ENCODE measurements around the gene PLGRKT. TPM values are rescaled to one million over a fixed set of nuclear protein-coding genes. Genes with fewer than 3 reads are reported as not detected.
"Not testable (repeated sequence)": the region's sequence is repeated elsewhere in the genome, so short reads cannot be mapped to it uniquely, and the experiment has no call there.

Gene PLGRKT
- total RNA-seq, 1 donor from 2014 or later = 54.4 TPM

- Mint-ChIP-seq H3K27ac (no peak overlapping the region), H3K4me1 (peaks cover 8% of the 10 kb centered on the region), H3K27me3 (no peaks in the 10 kb centered on the region), H3K4me3 (no peak overlapping the region), H3K36me3 (ENCODE audit: low read depth) (peaks cover 16% of the 10 kb centered on the region), H3K9me3 (no peaks in the 10 kb centered on the region)
- intact Hi-C loops (cut with micrococcal nuclease) = no loop called here
- DNase-seq = no peak
Observed at GRCh38 chr9:5326187-5326586, 111.5 kb downstream of the PLGRKT start.

GRCh38 chr9:5321601-5322000, 116.1 kb downstream of the PLGRKT start:
- H3K9me3 Mint-ChIP-seq; DNase-seq; intact Hi-C loops (cut with micrococcal nuclease); H3K27me3 Mint-ChIP-seq; H3K4me3 Mint-ChIP-seq; H3K36me3 Mint-ChIP-seq (ENCODE audit: low read depth); H3K4me1 Mint-ChIP-seq; H3K27ac Mint-ChIP-seq: not testable (repeated sequence)

- intact Hi-C loops (cut with micrococcal nuclease) = no loop called here
- Mint-ChIP-seq H3K27ac (no peak overlapping the region), H3K36me3 (ENCODE audit: low read depth) (peaks cover 6% of the 10 kb centered on the region)
Observed at GRCh38 chr9:5321058-5321457, 116.7 kb downstream of the PLGRKT start.

GRCh38 chr9:5316406-5316805, 121.3 kb downstream of the PLGRKT start:
- intact Hi-C loops (cut with micrococcal nuclease); H3K4me1 Mint-ChIP-seq; H3K4me3 Mint-ChIP-seq; DNase-seq; H3K27me3 Mint-ChIP-seq: not testable (repeated sequence)
- H3K9me3 Mint-ChIP-seq = peaks cover 22% of the 10 kb centered on the region
- peaks cover 14% of the 10 kb centered on the region for H3K36me3 Mint-ChIP-seq (ENCODE audit: low read depth)
- H3K27ac Mint-ChIP-seq = peak overlapping the region; percentile 41

More at GRCh38 chr9:5321058-5321457, 116.7 kb downstream of the PLGRKT start:
- Mint-ChIP-seq H3K4me3 (no peak overlapping the region), H3K27me3 (no peaks in the 10 kb centered on the region), H3K9me3 (peaks cover 14% of the 10 kb centered on the region), H3K4me1 (no peaks in the 10 kb centered on the region)
- DNase-seq = no peak

GRCh38 chr9:5315187-5315923, 122.4 kb downstream of the PLGRKT start:
- Mint-ChIP-seq H3K27me3 (peaks cover 3% of the 10 kb centered on the region), H3K36me3 (ENCODE audit: low read depth) (peaks cover 14% of the 10 kb centered on the region), H3K4me3 (no peak overlapping the region), H3K4me1 (no peaks in the 10 kb centered on the region), H3K9me3 (peaks cover 22% of the 10 kb centered on the region), H3K27ac (no peak overlapping the region)
- DNase-seq = no peak
- intact Hi-C loops (cut with micrococcal nuclease) = no loop called here

GRCh38 chr9:5310851-5311250, 126.9 kb downstream of the PLGRKT start:
- intact Hi-C loops (cut with micrococcal nuclease) = no loop called here
- H3K4me1 Mint-ChIP-seq = peaks cover 3% of the 10 kb centered on the region

More at GRCh38 chr9:5310851-5311250, 126.9 kb downstream of the PLGRKT start:
- no peak for DNase-seq
- Mint-ChIP-seq H3K9me3 (peaks cover 7% of the 10 kb centered on the region), H3K27ac (no peak overlapping the region), H3K36me3 (ENCODE audit: low read depth) (peaks cover 8% of the 10 kb centered on the region), H3K27me3 (peaks cover 3% of the 10 kb centered on the region), H3K4me3 (no peak overlapping the region)

Other genes starting within 250 kb of the PLGRKT start
- gene INSL4, start 206.5 kb downstream of the PLGRKT start, total RNA-seq = not detected in 2 replicates
- gene RLN2, start 133.2 kb downstream of the PLGRKT start, total RNA-seq = 0.30 and 1.5 TPM in 2 replicates
- 0.59 and 0.84 TPM in 2 replicates for gene RLN1, start 98.0 kb downstream of the PLGRKT start, total RNA-seq
- gene CD274, start 12.6 kb upstream of the PLGRKT start, total RNA-seq = 52.1 and 57.6 TPM in 2 replicates
- gene PDCD1LG2, start 72.6 kb upstream of the PLGRKT start, total RNA-seq = 1.3 and 1.5 TPM in 2 replicates
- gene RIC1, start 191.2 kb upstream of the PLGRKT start, total RNA-seq = 20.2 and 20.4 TPM in 2 replicates

Measured in activated CD4-positive, alpha-beta T cell treated with anti-CD3 and anti-CD28 coated beads, Interleukin-2, amount 10 ng/mL, durations not matched to agents 24 days and 14 days (primary cell).